Lung (tissue), 12 donors: ENCODE results near the gene OPCML. TPM values are rescaled to one million over a fixed set of nuclear protein-coding genes. Genes with fewer than 3 reads are reported as not detected.

Experiments
- ATAC-seq: fragments of 200-7000 bp; cut with Tn5 transposase; one replicate; pipeline ENCODE4 v1.9.1; 2020; ENCODE audit warnings: moderate number of reproducible peaks; ENCODE audit not compliant: insufficient read depth, low FRiP score
- DNase-seq, 3 donors: peaks; one replicate each; pipeline ENCODE4 v3.0.0-alpha.2; 2013 to 2017
- H3K27ac ChIP-seq, 2 donors: one replicate each; pipeline ENCODE4 v1.5.1; 2013; ENCODE audit warnings: mild to moderate bottlenecking in 2 of 2, moderate library complexity in 2 of 2, control low read depth in 1 of 2, inconsistent platforms in 1 of 2, low read depth in 1 of 2, low read length in 1 of 2
- H3K27me3 ChIP-seq, 3 donors: one replicate each; pipeline ENCODE4 v1.5.1; 2013; ENCODE audit warnings: low read length in 2 of 3; ENCODE audit not compliant: control insufficient read depth in 3 of 3, insufficient read depth in 3 of 3
- H3K36me3 ChIP-seq, 4 donors: one replicate each; pipeline ENCODE4 v1.5.1; 2013; ENCODE audit warnings: low read length in 4 of 4, mild to moderate bottlenecking in 1 of 4, moderate library complexity in 1 of 4; ENCODE audit not compliant: control insufficient read depth in 4 of 4, insufficient read depth in 4 of 4
- H3K4me1 ChIP-seq, 5 donors: one replicate each; pipeline ENCODE4 v1.5.1; 2013; ENCODE audit warnings: low read length in 5 of 5, mild to moderate bottlenecking in 2 of 5, moderate library complexity in 1 of 5; ENCODE audit not compliant: control insufficient read depth in 5 of 5, insufficient read depth in 5 of 5
- H3K4me3 ChIP-seq: one replicate; pipeline ENCODE4 v1.5.1; 2013; ENCODE audit warnings: mild to moderate bottlenecking, control low read depth, moderate library complexity
- H3K9ac ChIP-seq, 2 donors: one replicate each; pipeline ENCODE4 v1.5.1; 2013; ENCODE audit warnings: low read length in 2 of 2, control low read depth in 1 of 2; ENCODE audit not compliant: insufficient read depth in 1 of 2
- H3K9me3 ChIP-seq, 4 donors: one replicate each; pipeline ENCODE4 v1.5.1; 2013; ENCODE audit warnings: low read length in 3 of 4, mild to moderate bottlenecking in 1 of 4, moderate library complexity in 1 of 4; ENCODE audit not compliant: control insufficient read depth in 4 of 4, insufficient read depth in 3 of 4
- WGBS, 2 donors: extraction: QIAGEN DNeasy Blood & Tissue Kit; methylation state at CpG; one replicate each; pipeline ENCODE4 v1.1.7; 2013; 5-methylcytosine and 5-hydroxymethylcytosine counted together
- polyA plus RNA-seq, 2 donors: library from polyadenylated mRNA; stranded (reverse); fragments of 200-250 nt; gene quantifications; one replicate each; pipeline ENCODE4 v1.2.1, GENCODE V29; 2013
- total RNA-seq, 2 donors: library from RNA; depleted of rRNA in 1 of 2; stranded (reverse); fragments of >200 nt in 1 of 2; gene quantifications; one replicate each; pipeline ENCODE4 v1.2.1, GENCODE V29; 2014 to 2021
- TF ChIP-seq, protein P1 (sequence below): IDR thresholded peaks from 2 replicates; pipeline ENCODE4 v1.5.1; 2012; ENCODE audit warnings: mild to moderate bottlenecking; ENCODE audit errors: control extremely low read depth, extremely low read depth
- donor health status: control.
- donor health status: control.
- donor health status: Bipolar disorder and iron deficiency.
- donor health status: healthy.
- donor health status: DM: yes; HTN: yes; CAD: no.

OPCML gene
- total and polyA plus RNA-seq, 4 donors, result 0.49 to 0.74 TPM; not detected in 2

DNA sequence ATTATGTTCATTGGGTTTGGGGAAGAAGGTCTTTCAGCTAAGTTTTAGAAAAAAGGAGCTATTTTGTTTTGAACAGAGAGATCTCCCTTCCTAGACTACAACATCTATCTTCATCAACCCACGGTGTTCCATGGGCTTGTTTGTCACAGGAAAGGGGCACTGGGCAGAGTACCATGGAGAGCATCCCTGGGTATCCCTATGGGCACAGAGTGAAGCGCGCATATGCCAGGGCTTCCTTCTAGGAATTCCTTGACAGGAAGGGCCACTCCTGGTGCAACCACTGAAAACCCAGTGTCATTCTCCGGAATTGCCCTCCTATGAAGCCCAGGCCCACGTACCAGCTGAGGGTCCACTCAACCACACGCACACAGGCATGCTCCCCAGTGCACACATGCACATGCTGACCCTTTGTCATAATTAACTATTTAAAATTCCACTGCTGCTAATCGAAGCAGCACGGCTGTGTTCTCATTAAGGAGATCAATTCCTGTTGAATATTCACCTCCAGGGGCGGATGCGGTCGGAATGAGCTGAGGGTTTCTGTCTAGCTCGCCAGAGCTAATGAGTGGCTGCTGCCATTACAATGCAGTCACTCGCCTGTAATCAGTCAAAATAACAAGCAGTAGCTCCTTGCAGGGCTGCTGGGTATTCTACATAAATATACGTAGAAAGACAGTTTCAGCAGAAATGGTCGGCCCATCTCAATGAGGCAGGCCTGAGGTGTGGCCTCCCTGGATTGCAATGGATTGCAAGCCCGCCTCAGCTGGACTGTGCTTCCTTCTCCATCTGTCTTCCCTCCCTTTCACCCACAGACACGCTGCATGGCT, 512.5 kb downstream of the OPCML start:
- Histone ChIP-seq H3K27me3 (peaks cover 0 to 8% (median 0%) of the 10 kb centered on the region in 3 donors), H3K9me3 (peaks cover 0 to 2% (median 0%) of the 10 kb centered on the region in 4 donors), H3K4me3 (no peak overlapping the region), H3K4me1 (no peaks in the 10 kb centered on the region), H3K9ac (no peak overlapping the region), H3K36me3 (no peaks in the 10 kb centered on the region), H3K27ac (no peak overlapping the region)
- DNase-seq (no peak), ATAC-seq (no peak)
- TF ChIP-seq, protein P1, sequence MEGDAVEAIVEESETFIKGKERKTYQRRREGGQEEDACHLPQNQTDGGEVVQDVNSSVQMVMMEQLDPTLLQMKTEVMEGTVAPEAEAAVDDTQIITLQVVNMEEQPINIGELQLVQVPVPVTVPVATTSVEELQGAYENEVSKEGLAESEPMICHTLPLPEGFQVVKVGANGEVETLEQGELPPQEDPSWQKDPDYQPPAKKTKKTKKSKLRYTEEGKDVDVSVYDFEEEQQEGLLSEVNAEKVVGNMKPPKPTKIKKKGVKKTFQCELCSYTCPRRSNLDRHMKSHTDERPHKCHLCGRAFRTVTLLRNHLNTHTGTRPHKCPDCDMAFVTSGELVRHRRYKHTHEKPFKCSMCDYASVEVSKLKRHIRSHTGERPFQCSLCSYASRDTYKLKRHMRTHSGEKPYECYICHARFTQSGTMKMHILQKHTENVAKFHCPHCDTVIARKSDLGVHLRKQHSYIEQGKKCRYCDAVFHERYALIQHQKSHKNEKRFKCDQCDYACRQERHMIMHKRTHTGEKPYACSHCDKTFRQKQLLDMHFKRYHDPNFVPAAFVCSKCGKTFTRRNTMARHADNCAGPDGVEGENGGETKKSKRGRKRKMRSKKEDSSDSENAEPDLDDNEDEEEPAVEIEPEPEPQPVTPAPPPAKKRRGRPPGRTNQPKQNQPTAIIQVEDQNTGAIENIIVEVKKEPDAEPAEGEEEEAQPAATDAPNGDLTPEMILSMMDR, result no peak
- 84 to 86% methylated on average over 17 of the region's 17 CpGs for WGBS, 2 donors

DNA sequence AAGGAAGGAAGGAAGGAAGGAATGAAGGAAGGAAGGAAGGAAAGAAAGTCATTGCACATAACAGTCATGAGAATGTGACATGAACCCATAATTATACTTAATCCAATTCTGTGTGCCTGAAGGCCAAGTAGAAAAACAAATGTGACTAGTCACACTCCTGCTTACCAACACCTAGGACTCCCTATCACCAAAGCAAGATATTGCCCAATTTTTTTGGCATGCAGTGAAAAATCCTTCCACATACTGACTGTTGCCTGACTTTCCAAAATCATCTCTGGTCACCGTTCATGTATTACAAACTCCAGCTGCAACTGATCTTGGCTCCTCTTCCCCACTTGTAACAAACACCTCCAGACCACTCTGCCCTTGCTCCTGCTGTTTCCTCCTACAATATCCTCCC, 516.8 kb downstream of the OPCML start:
- Histone ChIP-seq H3K9ac (no peak overlapping the region), H3K4me3 (no peak overlapping the region), H3K27me3 (peaks cover 0 to 2% (median 0%) of the 10 kb centered on the region in 3 donors), H3K9me3 (peaks cover 0 to 2% (median 0%) of the 10 kb centered on the region in 4 donors), H3K4me1 (no peaks in the 10 kb centered on the region), H3K36me3 (no peaks in the 10 kb centered on the region), H3K27ac (no peak overlapping the region)
- TF ChIP-seq, protein P1, result no peak
- 80 to 92% methylated on average over 1 of the region's 1 CpG for WGBS, 2 donors
- peak in 1 of 3 donors; percentile 29 for DNase-seq
- no peak for ATAC-seq

DNA sequence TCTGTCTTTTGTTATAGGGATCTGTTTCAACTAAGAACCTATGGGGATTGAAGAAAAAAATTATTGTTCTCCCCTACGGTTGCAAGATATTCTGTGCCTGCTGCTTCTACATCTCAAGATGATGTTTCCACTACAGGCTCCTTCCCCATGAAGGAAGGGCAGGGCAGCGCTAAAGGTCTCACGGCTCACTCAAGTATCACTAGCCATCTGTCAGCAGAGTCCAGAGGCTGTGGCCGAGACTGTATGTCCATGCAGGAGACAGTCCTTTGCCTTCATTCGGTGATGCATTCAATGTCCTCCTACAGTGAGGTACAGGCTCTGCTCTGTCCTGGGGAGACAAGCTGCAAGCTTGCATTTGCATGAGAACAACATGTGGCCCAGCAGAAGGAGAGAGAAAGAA, 518.0 kb downstream of the OPCML start:
- TF ChIP-seq, protein P1, result no peak
- peaks cover 0 to 2% (median 0%) of the 10 kb centered on the region in 4 donors for H3K9me3 ChIP-seq
- no peaks in the 10 kb centered on the region for H3K4me1 ChIP-seq
- H3K27ac ChIP-seq, result no peak overlapping the region
- no peak overlapping the region for H3K9ac ChIP-seq
- ATAC-seq, result no peak
- H3K36me3 ChIP-seq, result no peaks in the 10 kb centered on the region
- no peak for DNase-seq
- no peak overlapping the region for H3K4me3 ChIP-seq
- WGBS, 2 donors, result 81 to 83% methylated on average over 5 of the region's 5 CpGs
- H3K27me3 ChIP-seq, result peaks cover 0 to 2% (median 0%) of the 10 kb centered on the region in 3 donors
